SK-N-SH (cell line): ENCODE measurements around the gene PBRM1. TPM values are rescaled to one million over a fixed set of nuclear protein-coding genes. Genes with fewer than 3 reads are reported as not detected.

Experiments used
- CTCF ChIA-PET: fragments of 300-600, 350-600 bp; formaldehyde crosslinking; extraction: SDS; loops from one replicate; lab custom pipeline; 2021; lab: Yijun Ruan, JAX
- POLR2A ChIA-PET: fragments of 350-600 bp; sonication (Branson Sonifier 250); formaldehyde crosslinking; extraction: SDS; loops from one replicate; lab custom pipeline; 2020; ENCODE audit warnings: antibody characterized with exemption, inconsistent platforms; lab: Yijun Ruan, JAX
- DNase-seq: peaks from one replicate; pipeline ENCODE4 v3.0.0; 2012
- H2AFZ ChIP-seq: fragments of 200-600 bp; sonication (generic); 2 replicates; pipeline ENCODE4 v1.8.1; 2016; ENCODE audit warnings: antibody characterized with exemption, mild to moderate bottlenecking, low read depth
- H3F3A ChIP-seq: fragments of 200-600 bp; sonication (generic); replicated peaks from 2 replicates; pipeline ENCODE3; 2016; ENCODE audit warnings: antibody characterized with exemption, mild to moderate bottlenecking; ENCODE audit not compliant: insufficient read depth
- H3K27ac ChIP-seq, 2 experiments: fragments of 200-500 bp in 1 of 2; fragments of 200-600 bp in 1 of 2; sonication (Bioruptor generic) in 1 of 2; sonication (generic), shearing (Covaris generic) in 1 of 2; 2 replicates each; pipeline versions ENCODE4 v1.5.1 to v1.6.1; 2014 to 2016; ENCODE audit warnings: low read depth in 2 of 2, inconsistent platforms in 1 of 2, low read length in 1 of 2, mild to moderate bottlenecking in 1 of 2, mixed read lengths in 1 of 2
- H3K27me3 ChIP-seq: fragments of 200-600 bp; sonication (generic), shearing (Covaris generic); 2 replicates; pipeline ENCODE4 v1.6.1; 2016; ENCODE audit warnings: mixed run types; ENCODE audit not compliant: insufficient read depth
- H3K36me3 ChIP-seq, 2 experiments: fragments of 200-500 bp in 1 of 2; fragments of 200-600 bp in 1 of 2; sonication (Bioruptor generic) in 1 of 2; sonication (generic) in 1 of 2; replicated peaks in 1 of 2; 2 replicates each; pipeline versions ENCODE3 to v1.5.1; 2014 to 2016; ENCODE audit warnings: low read length in 1 of 2, mild to moderate bottlenecking in 1 of 2; ENCODE audit not compliant: insufficient read depth in 2 of 2, control insufficient read depth in 1 of 2
- H3K4me1 ChIP-seq, 2 experiments: fragments of 200-500 bp in 1 of 2; fragments of 200-600 bp in 1 of 2; sonication (Bioruptor generic) in 1 of 2; sonication (generic), shearing (Covaris generic) in 1 of 2; 2 replicates each; pipeline versions ENCODE4 v1.5.1 to v1.6.1; 2014 to 2016; ENCODE audit warnings: low read depth in 1 of 2, low read length in 1 of 2, mixed run types in 1 of 2; ENCODE audit not compliant: insufficient read depth in 2 of 2, control insufficient read depth in 1 of 2
- H3K4me2 ChIP-seq: fragments of 200-600 bp; sonication (generic), shearing (Covaris generic); 2 replicates; pipeline ENCODE4 v1.6.1; 2017; ENCODE audit warnings: mixed run types
- H3K4me3 ChIP-seq, 2 experiments: fragments of 200-500 bp in 1 of 2; fragments of 200-600 bp in 1 of 2; sonication (Bioruptor generic) in 1 of 2; sonication (generic), shearing (Covaris generic) in 1 of 2; 2 replicates each; pipeline versions ENCODE4 v1.5.1 to v1.8.1; 2014 to 2016; ENCODE audit warnings: low read depth in 2 of 2, inconsistent platforms in 1 of 2, low read length in 1 of 2, mild to moderate bottlenecking in 1 of 2, mixed read lengths in 1 of 2, moderate library complexity in 1 of 2
- H3K79me2 ChIP-seq: fragments of 200-600 bp; sonication (generic); 2 replicates; pipeline ENCODE4 v1.8.1; 2017; ENCODE audit warnings: mild to moderate bottlenecking; ENCODE audit not compliant: insufficient read depth
- H3K9ac ChIP-seq: fragments of 200-600 bp; sonication (generic); 2 replicates; pipeline ENCODE4 v1.6.1; 2017; ENCODE audit warnings: mixed run types
- H3K9me2 ChIP-seq: fragments of 200-600 bp; sonication (generic); 2 replicates; pipeline ENCODE4 v1.6.1; 2017; ENCODE audit warnings: mixed run types
- H3K9me3 ChIP-seq: fragments of 200-600 bp; sonication (generic); 2 replicates; pipeline ENCODE4 v1.6.1; 2017; ENCODE audit warnings: mixed run types, mild to moderate bottlenecking, moderate library complexity
- H4K20me1 ChIP-seq: fragments of 200-600 bp; sonication (generic); 2 replicates; pipeline ENCODE4 v1.6.1; 2017; ENCODE audit warnings: mild to moderate bottlenecking, mixed run types; ENCODE audit not compliant: insufficient read depth
- ELF1 ChIP-seq: IDR thresholded peaks from 2 replicates; pipeline ENCODE4 v1.4.0; 2012
- EZH2phosphoT487 ChIP-seq: fragments of 200-600 bp; sonication (generic); IDR thresholded peaks from 2 replicates; pipeline ENCODE4 v1.6.1; 2017; ENCODE audit warnings: low read depth, mixed run types, mild to moderate bottlenecking, antibody characterized with exemption, moderate library complexity, borderline replicate concordance
- FOSL2 ChIP-seq: IDR thresholded peaks from 2 replicates; pipeline ENCODE4 v1.4.0; 2012; ENCODE audit warnings: low read depth, mild to moderate bottlenecking, moderate library complexity, borderline replicate concordance
- MEF2A ChIP-seq: IDR thresholded peaks from 2 replicates; pipeline ENCODE4 v1.4.0; 2012; ENCODE audit warnings: low read depth, borderline replicate concordance
- MXI1 ChIP-seq: IDR thresholded peaks from 2 replicates; pipeline ENCODE4 v1.6.1; 2012; ENCODE audit warnings: mild to moderate bottlenecking, low read depth, low read length, improper control_type of control experiment
- NRF1 ChIP-seq: IDR thresholded peaks from 2 replicates; pipeline ENCODE4 v1.6.1; 2012; ENCODE audit warnings: low read depth, mild to moderate bottlenecking, low read length
- POLR2AphosphoS5 ChIP-seq: IDR thresholded peaks from 2 replicates; pipeline ENCODE4 v1.6.1; 2012; ENCODE audit warnings: low read depth, low read length
- RCOR1 ChIP-seq: fragments of 150-350 bp; IDR thresholded peaks from 2 replicates; pipeline ENCODE4 v1.6.1; 2017; ENCODE audit warnings: antibody characterized with exemption, low read length
- RXRA ChIP-seq: IDR thresholded peaks from 2 replicates; pipeline ENCODE4 v1.4.0; 2012; ENCODE audit warnings: low read depth, mild to moderate bottlenecking, borderline replicate concordance
- SIN3A ChIP-seq: IDR thresholded peaks from 2 replicates; pipeline ENCODE4 v1.6.1; 2012; ENCODE audit warnings: low read depth, mild to moderate bottlenecking, low read length, moderate library complexity, borderline replicate concordance
- TCF12 ChIP-seq: IDR thresholded peaks from 2 replicates; pipeline ENCODE4 v1.4.0; 2012
- YY1 ChIP-seq: IDR thresholded peaks from 2 replicates; pipeline ENCODE4 v1.4.0; 2012; ENCODE audit warnings: low read depth, mild to moderate bottlenecking
- WGBS: methylation state at CpG from one replicate; pipeline ENCODE4 v1.1.6; 2017; ENCODE audit warnings: low lambda C conversion rate; 5-methylcytosine and 5-hydroxymethylcytosine counted together
- polyA plus RNA-seq, 3 experiments: library from polyadenylated mRNA; depleted of rRNA; stranded (reverse); fragments of >200 nt; gene quantifications; 2 replicates each; pipeline ENCODE4 v1.2.3, GENCODE V29; 2012
- TF ChIP-seq, protein P1 (sequence below): fragments of 200-600 bp; sonication (generic); IDR thresholded peaks from 2 replicates; pipeline ENCODE4 v1.6.1; 2017; ENCODE audit warnings: antibody characterized with exemption, mild to moderate bottlenecking, moderate library complexity
- TF ChIP-seq, protein P2 (sequence below): fragments of 150-350 bp; IDR thresholded peaks from 2 replicates; pipeline ENCODE4 v1.6.1; 2017; ENCODE audit warnings: antibody characterized with exemption, low read length, low read depth, borderline replicate concordance
- TF ChIP-seq, protein P3 (sequence below): IDR thresholded peaks from 2 replicates; pipeline ENCODE4 v1.4.0; 2012; ENCODE audit warnings: low read depth
- TF ChIP-seq, protein P4 (sequence below): IDR thresholded peaks from 2 replicates; pipeline ENCODE4 v1.6.1; 2012; ENCODE audit warnings: mild to moderate bottlenecking, low read depth, low read length, moderate library complexity
- TF ChIP-seq, protein P5 (sequence below): IDR thresholded peaks from 2 replicates; pipeline ENCODE4 v1.4.0; 2012; ENCODE audit warnings: low read depth, borderline replicate concordance

PBRM1 gene
- polyA plus RNA-seq, 1 of the 3 experiments (the other 2 are of a cell fraction) = 14.3 TPM

DNA sequence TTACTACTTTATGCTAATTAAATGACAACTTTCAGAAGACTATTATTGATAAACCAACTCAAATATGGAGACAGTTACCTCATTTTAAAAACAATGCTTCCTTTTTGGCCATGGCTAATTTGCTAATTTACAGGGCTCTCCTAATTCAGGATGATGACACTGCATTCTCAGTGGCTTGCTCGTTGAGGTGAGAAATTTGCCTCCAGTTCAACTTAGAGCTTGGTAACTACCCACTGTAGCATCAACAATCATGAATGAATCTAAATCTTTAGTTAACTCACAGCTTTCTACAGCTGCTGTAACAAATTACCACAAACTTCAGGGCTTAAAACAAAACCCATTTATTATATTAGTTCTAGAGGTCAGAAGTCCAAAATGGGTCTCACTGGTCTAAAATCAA lies 14.0 kb downstream of the PBRM1 start:
- no peak for DNase-seq
- POLR2A ChIA-PET = no interaction called here
- Histone ChIP-seq H3K9ac (peak overlapping the region; percentile 68), H3F3A (peaks cover 36% of the 10 kb centered on the region), H2AFZ (no peak overlapping the region), H3K4me1 (peaks cover 0 to 16% of the 10 kb centered on the region in 2 experiments; a peak in 2 of 4 replicates), H3K4me3 (no peak overlapping the region), H4K20me1 (no peaks in the 10 kb centered on the region), H3K9me3 (no peaks in the 10 kb centered on the region), H3K9me2 (no peaks in the 10 kb centered on the region), H3K27ac (peak overlapping the region; percentile 48 to 99; a peak in 3 of 4 replicates), H3K36me3 (peaks cover 23 to 52% of the 10 kb centered on the region in 2 experiments), H3K4me2 (peak overlapping the region; percentile 61; the same call in 1 of the 2 replicates), H3K79me2 (peaks cover 63% of the 10 kb centered on the region), H3K27me3 (no peaks in the 10 kb centered on the region)
- WGBS = 68% methylated on average over 1 of the region's 1 CpG
- CTCF ChIA-PET = no interaction called here
- TF ChIP-seq SIN3A (no peak), RCOR1 (no peak), NRF1 (no peak), TCF12 (no peak), MEF2A (no peak), POLR2AphosphoS5 (no peak), EZH2phosphoT487 (no peak), YY1 (no peak), FOSL2 (no peak), RXRA (no peak), ELF1 (no peak), MXI1 (no peak)
- TF ChIP-seq, protein P1, sequence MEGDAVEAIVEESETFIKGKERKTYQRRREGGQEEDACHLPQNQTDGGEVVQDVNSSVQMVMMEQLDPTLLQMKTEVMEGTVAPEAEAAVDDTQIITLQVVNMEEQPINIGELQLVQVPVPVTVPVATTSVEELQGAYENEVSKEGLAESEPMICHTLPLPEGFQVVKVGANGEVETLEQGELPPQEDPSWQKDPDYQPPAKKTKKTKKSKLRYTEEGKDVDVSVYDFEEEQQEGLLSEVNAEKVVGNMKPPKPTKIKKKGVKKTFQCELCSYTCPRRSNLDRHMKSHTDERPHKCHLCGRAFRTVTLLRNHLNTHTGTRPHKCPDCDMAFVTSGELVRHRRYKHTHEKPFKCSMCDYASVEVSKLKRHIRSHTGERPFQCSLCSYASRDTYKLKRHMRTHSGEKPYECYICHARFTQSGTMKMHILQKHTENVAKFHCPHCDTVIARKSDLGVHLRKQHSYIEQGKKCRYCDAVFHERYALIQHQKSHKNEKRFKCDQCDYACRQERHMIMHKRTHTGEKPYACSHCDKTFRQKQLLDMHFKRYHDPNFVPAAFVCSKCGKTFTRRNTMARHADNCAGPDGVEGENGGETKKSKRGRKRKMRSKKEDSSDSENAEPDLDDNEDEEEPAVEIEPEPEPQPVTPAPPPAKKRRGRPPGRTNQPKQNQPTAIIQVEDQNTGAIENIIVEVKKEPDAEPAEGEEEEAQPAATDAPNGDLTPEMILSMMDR = no peak
- TF ChIP-seq, protein P2, sequence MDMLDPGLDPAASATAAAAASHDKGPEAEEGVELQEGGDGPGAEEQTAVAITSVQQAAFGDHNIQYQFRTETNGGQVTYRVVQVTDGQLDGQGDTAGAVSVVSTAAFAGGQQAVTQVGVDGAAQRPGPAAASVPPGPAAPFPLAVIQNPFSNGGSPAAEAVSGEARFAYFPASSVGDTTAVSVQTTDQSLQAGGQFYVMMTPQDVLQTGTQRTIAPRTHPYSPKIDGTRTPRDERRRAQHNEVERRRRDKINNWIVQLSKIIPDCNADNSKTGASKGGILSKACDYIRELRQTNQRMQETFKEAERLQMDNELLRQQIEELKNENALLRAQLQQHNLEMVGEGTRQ = no peak
- TF ChIP-seq, protein P3, sequence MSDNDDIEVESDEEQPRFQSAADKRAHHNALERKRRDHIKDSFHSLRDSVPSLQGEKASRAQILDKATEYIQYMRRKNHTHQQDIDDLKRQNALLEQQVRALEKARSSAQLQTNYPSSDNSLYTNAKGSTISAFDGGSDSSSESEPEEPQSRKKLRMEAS = no peak
- TF ChIP-seq, protein P4, sequence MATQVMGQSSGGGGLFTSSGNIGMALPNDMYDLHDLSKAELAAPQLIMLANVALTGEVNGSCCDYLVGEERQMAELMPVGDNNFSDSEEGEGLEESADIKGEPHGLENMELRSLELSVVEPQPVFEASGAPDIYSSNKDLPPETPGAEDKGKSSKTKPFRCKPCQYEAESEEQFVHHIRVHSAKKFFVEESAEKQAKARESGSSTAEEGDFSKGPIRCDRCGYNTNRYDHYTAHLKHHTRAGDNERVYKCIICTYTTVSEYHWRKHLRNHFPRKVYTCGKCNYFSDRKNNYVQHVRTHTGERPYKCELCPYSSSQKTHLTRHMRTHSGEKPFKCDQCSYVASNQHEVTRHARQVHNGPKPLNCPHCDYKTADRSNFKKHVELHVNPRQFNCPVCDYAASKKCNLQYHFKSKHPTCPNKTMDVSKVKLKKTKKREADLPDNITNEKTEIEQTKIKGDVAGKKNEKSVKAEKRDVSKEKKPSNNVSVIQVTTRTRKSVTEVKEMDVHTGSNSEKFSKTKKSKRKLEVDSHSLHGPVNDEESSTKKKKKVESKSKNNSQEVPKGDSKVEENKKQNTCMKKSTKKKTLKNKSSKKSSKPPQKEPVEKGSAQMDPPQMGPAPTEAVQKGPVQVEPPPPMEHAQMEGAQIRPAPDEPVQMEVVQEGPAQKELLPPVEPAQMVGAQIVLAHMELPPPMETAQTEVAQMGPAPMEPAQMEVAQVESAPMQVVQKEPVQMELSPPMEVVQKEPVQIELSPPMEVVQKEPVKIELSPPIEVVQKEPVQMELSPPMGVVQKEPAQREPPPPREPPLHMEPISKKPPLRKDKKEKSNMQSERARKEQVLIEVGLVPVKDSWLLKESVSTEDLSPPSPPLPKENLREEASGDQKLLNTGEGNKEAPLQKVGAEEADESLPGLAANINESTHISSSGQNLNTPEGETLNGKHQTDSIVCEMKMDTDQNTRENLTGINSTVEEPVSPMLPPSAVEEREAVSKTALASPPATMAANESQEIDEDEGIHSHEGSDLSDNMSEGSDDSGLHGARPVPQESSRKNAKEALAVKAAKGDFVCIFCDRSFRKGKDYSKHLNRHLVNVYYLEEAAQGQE = no peak
- TF ChIP-seq, protein P5, sequence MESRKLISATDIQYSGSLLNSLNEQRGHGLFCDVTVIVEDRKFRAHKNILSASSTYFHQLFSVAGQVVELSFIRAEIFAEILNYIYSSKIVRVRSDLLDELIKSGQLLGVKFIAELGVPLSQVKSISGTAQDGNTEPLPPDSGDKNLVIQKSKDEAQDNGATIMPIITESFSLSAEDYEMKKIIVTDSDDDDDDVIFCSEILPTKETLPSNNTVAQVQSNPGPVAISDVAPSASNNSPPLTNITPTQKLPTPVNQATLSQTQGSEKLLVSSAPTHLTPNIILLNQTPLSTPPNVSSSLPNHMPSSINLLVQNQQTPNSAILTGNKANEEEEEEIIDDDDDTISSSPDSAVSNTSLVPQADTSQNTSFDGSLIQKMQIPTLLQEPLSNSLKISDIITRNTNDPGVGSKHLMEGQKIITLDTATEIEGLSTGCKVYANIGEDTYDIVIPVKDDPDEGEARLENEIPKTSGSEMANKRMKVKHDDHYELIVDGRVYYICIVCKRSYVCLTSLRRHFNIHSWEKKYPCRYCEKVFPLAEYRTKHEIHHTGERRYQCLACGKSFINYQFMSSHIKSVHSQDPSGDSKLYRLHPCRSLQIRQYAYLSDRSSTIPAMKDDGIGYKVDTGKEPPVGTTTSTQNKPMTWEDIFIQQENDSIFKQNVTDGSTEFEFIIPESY = no peak
